Esophagus mucosa (tissue), 1 donor: ENCODE data around the gene EFHD1. TPM values are rescaled to one million over a fixed set of nuclear protein-coding genes. Genes with fewer than 3 reads are reported as not detected.
A peak's percentile ranks its signal among the peaks of the same experiment; 100 is the strongest.

Source experiments
- ATAC-seq: fragments of 200-7000 bp; cut with Tn5 transposase; one replicate; pipeline ENCODE4 v1.9.1; 2020
- total RNA-seq: library from RNA; stranded (reverse); gene quantifications from one replicate; pipeline ENCODE4 v1.2.4, GENCODE V29; 2023
- donor health status: DM: yes; HTN: yes; CAD: no.

Gene EFHD1, protein sequence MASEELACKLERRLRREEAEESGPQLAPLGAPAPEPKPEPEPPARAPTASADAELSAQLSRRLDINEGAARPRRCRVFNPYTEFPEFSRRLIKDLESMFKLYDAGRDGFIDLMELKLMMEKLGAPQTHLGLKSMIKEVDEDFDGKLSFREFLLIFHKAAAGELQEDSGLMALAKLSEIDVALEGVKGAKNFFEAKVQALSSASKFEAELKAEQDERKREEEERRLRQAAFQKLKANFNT
- total RNA-seq = 1.1 TPM

DNA sequence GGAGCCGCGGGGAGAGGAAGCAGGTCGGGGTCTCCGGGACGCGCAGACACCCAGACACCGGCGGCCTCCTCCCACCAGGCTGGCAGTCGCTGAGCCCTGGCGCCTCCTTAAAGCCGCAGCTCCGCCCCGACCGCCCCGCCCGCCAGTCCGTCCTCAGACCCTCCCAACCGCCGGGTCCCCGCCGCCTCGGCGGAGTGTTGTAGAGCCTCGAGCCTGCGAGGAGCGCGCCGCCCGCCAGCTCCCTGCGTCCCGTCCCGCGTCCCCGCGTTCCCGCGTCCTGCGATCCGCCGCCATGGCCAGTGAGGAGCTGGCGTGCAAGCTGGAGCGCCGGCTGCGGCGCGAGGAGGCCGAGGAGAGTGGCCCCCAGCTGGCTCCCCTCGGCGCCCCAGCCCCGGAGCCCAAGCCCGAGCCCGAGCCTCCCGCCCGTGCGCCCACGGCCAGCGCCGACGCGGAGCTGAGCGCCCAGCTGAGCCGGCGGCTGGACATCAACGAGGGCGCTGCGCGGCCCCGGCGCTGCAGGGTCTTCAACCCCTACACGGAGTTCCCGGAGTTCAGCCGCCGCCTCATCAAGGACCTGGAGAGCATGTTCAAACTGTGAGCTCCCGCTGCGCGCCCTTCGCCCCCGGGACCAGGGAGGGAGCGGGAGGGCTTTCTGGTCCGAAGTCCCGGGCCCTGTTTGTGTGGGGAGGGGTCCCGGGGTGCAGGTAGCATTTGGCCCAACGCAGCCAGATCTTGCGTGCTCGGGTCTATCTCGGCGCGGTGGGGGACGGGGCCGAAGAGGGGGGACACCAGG, at the start of gene EFHD1:
EFHD1 (plus strand) TSS at position 192 of the 793 bp plus-strand sequence; CDS start at position 293, 101 bp downstream.
- ATAC-seq = peak; percentile 78

DNA sequence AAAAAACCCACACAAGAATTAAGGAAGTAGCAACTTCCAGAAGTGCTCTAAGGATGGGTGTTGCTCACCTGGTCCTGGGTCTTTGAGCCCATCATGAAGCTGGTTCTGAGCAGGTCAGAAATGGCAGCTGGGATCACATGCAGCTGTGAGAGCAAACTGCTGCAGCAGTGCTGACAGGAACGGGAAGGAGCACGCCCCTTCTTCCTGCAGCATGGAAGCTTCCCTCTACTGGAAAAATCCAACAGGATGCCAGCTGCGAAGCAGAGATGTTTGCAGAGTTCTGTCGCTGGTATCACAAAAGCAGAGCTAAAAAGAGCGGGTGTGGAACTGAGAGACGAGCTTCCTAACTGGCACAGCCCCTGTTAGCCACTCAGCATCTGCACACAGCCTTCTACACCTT, 49.2 kb upstream of the EFHD1 start:
- no peak for ATAC-seq

DNA sequence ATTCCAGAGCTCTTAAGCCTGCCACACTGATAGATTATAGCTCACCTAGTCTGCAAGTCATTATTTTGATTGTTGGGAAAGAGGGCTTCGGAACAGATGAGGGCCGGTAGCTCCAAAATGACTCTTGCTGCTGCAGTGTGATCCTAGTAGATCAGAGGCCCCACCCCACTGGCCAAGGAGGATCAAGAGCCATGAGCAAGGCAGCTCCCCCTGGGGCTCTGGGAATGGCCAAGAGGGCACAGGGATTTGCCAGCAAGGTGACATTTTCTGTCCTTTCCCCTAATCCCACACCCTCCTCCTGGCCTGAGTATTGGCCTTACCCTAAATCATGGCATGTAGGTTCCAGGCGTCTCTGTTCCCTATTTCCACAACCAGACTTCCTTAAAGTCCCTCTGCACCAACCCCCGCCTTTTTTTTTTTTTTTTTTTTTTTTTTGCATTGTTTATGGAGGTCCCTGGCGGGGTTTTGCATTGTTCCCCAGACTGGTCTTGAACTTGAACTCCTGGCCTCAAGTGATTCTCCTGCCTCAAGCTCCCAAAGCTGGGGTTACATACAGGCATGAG, 46.4 kb upstream of the EFHD1 start:
- no peak for ATAC-seq

DNA sequence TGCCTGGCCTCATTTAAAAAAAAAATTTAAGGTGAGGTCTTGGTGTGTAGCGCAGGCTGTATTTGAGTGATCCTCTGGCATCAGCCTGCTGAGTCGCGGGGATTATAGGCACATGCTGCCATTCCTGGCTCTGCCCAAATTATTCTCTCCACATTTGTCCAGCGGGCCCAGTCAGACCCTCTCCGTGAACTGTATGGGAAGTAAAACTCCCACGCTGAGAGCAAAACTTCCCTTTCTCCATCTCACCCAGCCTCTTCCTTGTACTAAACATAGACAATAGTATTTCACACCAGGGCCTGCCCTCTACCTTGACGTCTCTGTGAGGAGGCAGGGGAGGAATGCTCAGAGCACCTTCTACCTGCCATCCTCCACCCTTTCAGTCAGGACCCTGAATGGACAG, 45.9 kb upstream of the EFHD1 start:
- peak; percentile 10 for ATAC-seq

DNA sequence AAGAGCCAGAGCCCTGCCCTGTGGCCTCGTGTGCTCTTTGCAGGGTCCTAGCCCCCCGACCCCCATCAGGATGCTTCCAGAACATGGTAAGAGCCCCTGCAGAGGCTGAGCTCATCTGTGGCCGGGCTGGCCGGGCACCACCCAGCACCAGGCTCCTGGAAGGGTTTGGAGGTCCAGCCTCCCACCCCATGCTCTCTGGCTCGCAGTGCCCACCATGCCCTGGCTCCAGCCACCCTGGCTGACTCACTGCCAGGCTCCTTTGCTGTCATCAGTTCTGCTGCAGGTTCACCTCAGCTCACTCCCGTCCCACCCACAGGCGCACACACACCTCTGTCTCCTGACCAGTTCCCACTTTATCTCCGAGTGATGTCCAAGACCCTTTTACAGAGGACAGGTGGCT, 45.4 kb upstream of the EFHD1 start:
- ATAC-seq = peak; percentile 3

DNA sequence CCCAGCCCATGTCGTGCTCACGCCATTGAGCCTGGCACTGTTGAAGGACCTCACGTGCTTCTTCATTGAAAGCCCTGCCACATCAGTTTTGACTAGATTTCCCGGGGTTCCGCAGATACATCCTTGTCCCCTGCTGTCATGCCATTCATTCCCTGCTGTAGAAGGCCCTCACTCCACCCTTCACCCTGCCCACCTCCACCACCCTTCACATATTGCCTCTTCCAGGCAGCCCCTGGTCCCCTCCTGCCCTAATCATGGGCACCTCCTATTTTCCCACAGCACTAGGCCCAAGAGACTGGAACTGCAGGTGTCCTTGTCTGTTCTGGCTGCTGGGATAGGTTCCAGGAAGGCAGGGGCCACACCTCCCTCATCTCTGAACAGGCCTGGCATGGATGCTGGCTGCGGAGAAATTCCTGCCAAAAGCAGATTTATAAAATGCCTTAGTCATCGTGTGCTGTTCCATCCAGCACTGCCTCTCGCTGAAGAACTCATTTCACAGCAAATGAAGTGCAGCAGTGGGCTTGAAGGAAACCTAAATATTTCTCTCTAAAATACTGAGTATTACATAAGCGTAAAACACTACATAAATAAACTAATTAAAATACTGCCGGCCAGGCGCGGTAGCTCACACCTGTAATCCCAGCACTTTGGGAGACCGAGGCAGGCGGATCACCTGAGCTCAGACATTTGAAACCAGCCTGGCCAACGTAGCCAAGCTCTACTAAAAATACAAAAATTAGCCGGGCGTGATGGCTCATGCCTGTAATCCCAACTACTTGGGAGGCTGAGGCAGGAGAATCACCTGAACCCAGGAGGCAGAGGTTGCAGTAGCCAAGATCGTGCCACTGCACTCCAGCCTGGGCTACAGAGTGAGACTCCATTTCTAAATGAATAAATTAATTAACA, 44.5 kb upstream of the EFHD1 start:
- ATAC-seq = peak; percentile 81

DNA sequence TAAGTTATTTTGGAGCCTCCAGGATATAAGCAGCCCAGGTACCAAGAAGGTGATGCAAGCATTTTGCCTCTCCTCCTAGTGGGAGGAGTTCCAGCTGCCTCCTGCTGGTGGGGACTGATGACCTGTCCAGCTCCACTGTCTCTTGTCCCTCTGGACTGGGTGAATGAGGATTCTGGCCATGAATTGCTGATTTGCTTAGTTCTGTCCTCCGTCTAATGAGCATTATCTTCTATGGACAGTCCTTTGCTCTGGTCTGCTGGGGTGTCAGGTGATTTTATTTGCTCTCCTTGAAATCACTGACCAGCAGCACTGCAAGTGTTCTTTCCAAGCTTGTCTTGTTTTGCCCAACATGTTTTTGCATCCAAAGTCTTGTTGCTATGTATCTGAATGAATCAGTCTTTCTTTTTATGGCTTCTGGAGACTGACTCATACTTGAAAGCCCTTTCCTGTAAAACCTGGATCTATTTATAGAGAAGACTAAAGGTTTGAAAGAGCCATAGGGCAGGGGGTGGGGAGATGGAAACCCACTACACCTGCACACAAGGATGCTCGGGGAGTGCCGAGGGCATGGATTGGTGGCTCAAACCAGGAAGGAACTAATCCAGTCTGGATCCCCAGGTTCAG, 40.5 kb upstream of the EFHD1 start:
- peak; percentile 77 for ATAC-seq

DNA sequence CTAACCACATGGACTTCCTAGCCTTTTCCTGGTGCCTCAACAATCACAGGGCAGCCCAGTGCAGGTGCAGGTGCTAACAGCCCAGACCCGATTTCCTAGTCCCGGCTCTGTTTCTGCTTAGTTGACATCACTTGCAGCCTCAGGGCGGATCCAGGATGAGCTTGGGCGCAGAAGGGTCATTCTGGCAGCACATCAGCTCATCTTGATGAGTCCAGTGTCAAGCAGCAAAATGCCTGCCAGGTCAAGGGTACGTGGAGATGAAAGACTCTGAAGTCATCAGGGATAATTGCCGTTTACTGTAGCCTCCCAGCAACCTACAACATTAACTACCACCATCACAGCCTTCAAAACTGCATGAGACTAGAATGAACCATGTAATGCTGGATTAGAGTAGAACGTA, 39.4 kb upstream of the EFHD1 start:
- no peak for ATAC-seq

DNA sequence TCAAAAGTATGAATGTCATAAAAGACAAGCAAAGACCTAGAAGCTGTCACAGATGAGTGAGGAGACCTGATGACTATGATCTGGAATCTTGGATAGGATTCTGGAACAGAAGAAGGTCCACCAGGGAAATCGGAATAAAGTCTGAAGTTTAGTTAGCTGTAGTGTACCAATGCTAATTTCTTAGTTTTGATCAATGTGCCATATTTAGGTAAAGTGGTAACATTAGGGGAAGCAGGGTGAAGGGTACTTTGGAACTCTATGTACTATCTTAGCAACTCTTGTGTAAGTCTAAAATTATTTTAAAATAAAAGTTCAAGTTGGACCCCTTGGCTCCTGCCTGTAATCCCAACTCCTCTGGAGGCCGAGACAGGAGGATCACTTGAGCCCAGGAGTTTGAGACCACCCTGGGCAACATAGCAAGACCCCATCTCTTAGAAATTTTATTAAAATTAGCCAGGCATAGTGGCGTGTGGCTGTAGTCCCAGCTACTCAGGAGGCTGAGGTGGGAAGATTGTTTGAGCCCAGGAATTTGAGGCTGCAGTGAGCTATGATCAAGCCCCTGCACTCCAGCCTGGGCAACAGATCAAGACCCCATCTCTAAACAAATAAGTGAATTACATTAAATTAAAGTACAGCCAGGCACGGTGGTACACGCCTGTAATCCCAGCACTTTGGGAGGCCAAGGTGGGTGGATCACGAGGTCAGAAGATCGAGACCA, 35.9 kb upstream of the EFHD1 start:
- ATAC-seq = no peak

DNA sequence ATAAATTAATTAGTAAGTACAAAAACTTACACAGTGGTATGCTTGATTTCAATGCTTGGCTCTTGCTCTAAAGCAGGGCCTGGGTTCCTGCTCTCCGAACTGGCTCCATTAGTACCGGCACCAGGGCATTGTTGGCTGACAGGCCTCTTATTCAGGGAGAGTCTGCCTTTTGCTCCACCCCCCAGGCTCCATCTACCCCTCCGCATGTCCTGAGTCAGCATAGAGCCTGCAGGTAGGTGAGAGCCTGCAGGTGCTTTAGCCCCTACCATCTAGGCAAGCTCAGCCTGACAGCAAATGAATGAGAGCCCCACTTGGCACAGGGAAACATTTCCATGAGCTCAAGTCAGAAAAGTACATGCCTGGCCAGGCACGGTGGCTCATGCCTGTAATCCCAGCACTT, 35.1 kb upstream of the EFHD1 start:
- peak; percentile 32 for ATAC-seq

DNA sequence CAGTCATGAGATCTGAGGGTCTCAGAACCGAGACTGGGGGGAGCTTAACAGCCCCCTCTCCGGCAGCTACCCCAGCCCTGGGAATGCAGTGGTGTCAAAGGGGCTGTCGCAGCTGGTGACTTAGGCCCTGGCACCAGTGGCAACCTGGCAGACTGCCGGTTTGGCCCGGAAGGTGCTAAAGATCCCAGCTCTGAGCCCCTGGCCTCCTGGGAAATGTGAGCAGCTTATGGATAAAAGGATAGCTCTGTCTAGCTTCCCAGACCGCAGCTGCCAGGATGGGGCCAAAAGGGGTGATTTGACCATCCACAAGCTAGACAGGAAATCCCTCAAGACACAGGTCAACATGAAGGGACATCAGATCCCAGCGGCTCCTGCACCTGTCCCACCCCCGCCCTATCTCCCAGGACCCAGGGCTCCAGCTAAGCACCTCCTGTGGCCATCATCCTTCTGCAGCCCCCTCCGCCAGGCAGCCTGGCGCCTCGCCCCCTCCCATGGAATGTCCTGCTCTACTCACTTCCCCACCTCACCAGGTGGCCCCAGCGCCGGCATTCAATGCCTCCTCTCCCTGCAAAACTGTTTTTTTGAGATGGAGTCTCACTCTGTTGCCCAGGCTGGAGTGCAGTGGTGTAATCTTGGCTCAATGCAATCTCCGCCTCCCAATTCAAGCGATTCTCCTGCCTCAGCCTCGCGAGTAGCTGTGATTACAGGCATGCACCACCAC, 33.2 kb upstream of the EFHD1 start:
- ATAC-seq = no peak

DNA sequence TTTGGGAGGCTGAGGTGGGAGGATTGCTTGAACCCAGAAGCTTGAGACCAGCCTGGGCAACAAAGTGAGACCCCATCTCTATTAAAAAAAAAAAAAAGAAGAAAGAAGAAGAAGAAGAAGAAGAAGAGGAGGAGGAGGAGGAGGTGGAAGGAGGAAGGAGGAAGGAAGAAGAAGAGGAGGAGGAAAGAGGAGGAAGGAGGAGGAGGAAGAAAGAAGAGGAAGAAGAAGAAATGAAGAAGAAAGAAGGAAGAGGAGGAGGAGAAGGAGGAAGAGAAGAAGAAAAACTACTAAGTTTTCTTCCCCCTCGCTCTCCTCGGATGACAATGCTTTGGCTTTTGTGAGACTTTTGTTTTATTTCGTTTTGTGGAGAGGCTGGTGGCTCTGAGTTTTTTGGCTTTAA, 30.1 kb upstream of the EFHD1 start:
- no peak for ATAC-seq

DNA sequence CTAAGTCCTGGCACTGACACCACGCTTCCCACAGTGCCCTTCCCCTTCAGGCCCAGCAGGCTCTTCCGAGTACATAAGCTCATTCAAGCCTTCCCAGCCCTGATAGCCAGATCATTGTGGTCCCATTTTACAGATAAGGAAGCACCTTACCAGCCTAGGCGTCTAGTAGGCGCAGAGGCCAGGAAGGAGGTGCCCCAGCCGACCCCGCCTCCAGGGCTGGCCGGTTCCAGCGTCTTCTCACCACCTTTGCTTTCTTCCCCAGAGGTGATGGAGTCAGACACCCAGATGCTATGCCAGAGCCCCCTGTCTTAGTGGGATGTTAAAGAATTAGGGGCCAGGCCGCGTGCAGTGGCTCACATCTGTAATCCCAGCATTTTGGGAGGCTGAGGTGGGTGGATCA, 28.9 kb upstream of the EFHD1 start:
- no peak for ATAC-seq

DNA sequence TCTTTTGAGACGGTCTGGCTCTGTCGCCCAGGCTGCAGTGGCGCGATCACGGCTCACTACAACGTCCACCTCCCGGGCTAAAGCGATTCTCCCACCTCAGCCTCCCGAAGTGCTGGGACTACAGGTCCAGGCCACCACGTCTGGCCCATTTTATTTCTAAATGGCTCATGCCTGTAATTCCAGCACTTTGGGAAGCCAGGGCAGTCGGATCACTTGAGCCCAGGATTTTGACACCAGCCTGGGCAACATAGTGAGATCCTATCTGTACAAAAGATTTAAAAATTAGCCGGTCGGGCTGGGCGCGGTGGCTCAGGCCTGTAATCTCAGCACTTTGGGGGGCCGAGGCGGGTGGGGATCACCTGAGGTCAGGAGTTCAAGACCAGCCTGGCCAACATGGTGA, 26.4 kb upstream of the EFHD1 start:
- no peak for ATAC-seq

DNA sequence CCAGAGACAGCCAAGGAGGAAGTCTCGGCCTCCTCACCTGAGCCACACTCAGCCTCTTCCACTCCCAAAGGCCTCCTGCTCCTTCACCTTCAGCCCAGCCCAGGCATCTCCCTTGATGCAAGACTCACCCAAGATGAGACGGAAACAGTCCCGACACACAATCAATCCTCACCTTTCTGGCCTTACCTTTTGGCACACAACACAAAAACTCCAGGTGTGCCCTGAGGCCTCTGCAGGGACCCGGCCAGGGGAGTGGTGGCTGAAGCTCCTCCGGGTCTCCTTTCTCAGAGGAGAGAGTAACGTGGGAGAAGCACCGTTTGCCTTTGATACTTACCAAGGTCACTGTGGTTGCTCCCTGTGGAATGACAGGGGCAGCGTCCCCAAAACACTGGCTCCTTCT, 23.8 kb upstream of the EFHD1 start:
- no peak for ATAC-seq

DNA sequence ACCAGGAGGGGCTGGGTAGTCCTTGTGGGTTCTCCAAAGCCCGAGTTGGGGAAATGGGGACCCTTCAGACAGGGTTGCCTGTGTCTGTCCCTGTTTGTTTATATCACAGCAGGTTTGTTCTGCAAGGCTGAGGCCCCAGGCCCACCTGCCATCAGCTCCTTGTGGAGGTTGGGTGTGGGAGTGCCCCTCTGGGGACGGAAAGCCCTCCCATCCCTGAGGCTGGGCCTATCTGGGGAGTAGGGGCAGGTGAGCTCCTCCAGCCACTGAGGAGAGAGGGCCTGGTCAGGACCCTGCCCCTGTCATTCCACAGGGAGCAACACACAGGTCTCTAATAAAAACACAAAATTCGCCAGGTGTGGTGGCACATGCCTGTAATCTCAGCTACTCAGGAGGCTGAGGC, 23.3 kb upstream of the EFHD1 start:
- no peak for ATAC-seq

DNA sequence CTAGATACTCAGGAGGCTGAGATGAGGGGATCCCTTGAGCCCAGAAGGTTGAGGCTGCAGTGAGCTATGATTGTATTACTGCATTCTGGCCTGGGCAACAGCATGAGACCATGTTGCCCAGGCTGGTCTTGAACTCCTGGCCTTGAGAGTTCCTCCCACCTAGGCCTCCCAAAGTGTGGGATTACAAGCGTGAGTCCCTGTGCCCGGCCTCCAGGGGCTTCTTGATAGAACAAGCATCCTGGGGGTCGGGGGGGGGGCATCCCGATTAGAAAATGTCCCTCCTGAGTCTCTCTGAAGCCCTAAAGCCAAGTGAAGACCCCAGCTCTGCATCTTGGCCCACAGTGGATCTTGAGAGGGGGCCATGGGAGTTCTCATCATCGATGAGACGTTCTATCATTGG, 22.3 kb upstream of the EFHD1 start:
- no peak for ATAC-seq

DNA sequence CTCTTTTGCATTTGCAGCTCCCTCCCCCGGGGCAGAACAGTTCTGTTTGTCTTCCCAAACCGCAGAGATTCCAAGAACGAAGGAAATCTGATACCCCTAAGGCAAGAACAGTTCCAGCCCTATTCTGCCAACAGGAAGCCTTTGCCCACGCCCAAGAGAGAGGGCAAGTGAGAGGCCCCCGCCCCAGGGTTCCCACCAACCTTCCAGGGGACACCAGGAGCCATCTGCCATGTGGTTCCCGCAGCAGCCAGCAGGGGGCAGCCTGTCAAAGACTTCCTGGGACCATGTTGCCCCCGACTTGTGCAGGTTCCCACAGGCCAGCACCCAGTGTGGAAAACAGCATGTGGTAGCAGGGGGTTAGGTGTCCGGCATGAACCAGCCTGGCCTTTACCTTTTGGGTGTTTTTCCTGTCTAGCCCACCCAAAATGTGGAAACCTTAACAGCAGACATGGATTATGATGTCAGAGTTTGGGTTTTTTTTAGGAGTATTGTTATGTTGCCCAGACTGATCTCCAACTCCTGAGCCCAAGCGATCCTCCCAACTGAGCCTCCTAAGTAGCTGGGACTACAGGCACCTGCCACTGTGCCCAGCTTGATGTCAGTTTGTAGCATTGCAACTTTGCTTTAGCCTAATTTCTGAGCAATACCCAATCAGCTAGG, 21.7 kb upstream of the EFHD1 start:
- peak; percentile 35 for ATAC-seq

DNA sequence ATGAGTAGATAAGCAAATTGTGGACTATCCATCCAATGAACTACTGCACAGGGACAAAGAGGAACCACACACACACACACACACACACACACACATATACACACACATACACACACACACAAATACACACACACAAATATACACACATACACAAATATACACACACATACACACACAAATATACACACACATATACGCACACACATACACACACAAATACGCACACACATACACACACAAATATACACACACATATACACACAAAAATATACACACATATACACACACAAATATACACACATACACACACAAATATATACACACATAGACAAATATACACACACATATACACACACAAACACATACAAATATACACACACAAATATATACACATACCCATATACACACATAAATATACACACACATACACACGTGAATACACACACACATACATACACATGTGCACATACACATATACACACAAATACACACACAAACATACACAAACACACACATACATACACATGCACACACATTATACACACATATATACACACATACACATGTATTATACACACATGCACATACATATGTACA, 19.8 kb upstream of the EFHD1 start:
- ATAC-seq = no peak

DNA sequence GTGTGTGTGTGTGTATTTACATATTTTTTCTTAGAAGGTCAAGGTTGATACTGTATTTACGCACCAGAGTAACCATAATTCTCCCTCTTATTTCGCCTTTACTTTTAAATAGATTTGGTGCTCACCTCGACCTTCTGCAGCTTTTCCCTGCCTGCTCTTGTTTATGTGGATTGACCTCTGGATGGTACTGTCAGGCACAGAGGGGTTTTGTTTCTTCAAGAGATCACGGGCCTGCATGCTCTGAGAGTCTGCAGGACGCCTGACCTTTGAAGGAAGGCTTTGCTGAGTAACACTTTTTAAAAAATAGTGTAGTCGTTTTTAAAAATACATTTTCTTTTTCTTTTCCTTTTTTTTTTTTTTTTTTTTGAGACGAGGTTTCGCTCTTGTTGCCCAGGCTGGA, 18.1 kb upstream of the EFHD1 start:
- no peak for ATAC-seq
